SK-N-SH (cell line): ENCODE measurements around the gene CERS6. TPM values are rescaled to one million over a fixed set of nuclear protein-coding genes. Genes with fewer than 3 reads are reported as not detected.

ENCODE experiments used
- CTCF ChIA-PET: fragments of 300-600, 350-600 bp; formaldehyde crosslinking; extraction: SDS; loops from one replicate; lab custom pipeline; 2021; lab: Yijun Ruan, JAX
- POLR2A ChIA-PET: fragments of 350-600 bp; sonication (Branson Sonifier 250); formaldehyde crosslinking; extraction: SDS; loops from one replicate; lab custom pipeline; 2020; ENCODE audit warnings: antibody characterized with exemption, inconsistent platforms; lab: Yijun Ruan, JAX
- DNase-seq: peaks from one replicate; pipeline ENCODE4 v3.0.0; 2012
- H2AFZ ChIP-seq: fragments of 200-600 bp; sonication (generic); 2 replicates; pipeline ENCODE4 v1.8.1; 2016; ENCODE audit warnings: antibody characterized with exemption, mild to moderate bottlenecking, low read depth
- H3F3A ChIP-seq: fragments of 200-600 bp; sonication (generic); replicated peaks from 2 replicates; pipeline ENCODE3; 2016; ENCODE audit warnings: antibody characterized with exemption, mild to moderate bottlenecking; ENCODE audit not compliant: insufficient read depth
- H3K27ac ChIP-seq, 2 experiments: fragments of 200-500 bp in 1 of 2; fragments of 200-600 bp in 1 of 2; sonication (Bioruptor generic) in 1 of 2; sonication (generic), shearing (Covaris generic) in 1 of 2; 2 replicates each; pipeline versions ENCODE4 v1.5.1 to v1.6.1; 2014 to 2016; ENCODE audit warnings: low read depth in 2 of 2, inconsistent platforms in 1 of 2, low read length in 1 of 2, mild to moderate bottlenecking in 1 of 2, mixed read lengths in 1 of 2
- H3K27me3 ChIP-seq: fragments of 200-600 bp; sonication (generic), shearing (Covaris generic); 2 replicates; pipeline ENCODE4 v1.6.1; 2016; ENCODE audit warnings: mixed run types; ENCODE audit not compliant: insufficient read depth
- H3K36me3 ChIP-seq, 2 experiments: fragments of 200-500 bp in 1 of 2; fragments of 200-600 bp in 1 of 2; sonication (Bioruptor generic) in 1 of 2; sonication (generic) in 1 of 2; replicated peaks in 1 of 2; 2 replicates each; pipeline versions ENCODE3 to v1.5.1; 2014 to 2016; ENCODE audit warnings: low read length in 1 of 2, mild to moderate bottlenecking in 1 of 2; ENCODE audit not compliant: insufficient read depth in 2 of 2, control insufficient read depth in 1 of 2
- H3K4me1 ChIP-seq, 2 experiments: fragments of 200-500 bp in 1 of 2; fragments of 200-600 bp in 1 of 2; sonication (Bioruptor generic) in 1 of 2; sonication (generic), shearing (Covaris generic) in 1 of 2; 2 replicates each; pipeline versions ENCODE4 v1.5.1 to v1.6.1; 2014 to 2016; ENCODE audit warnings: low read depth in 1 of 2, low read length in 1 of 2, mixed run types in 1 of 2; ENCODE audit not compliant: insufficient read depth in 2 of 2, control insufficient read depth in 1 of 2
- H3K4me2 ChIP-seq: fragments of 200-600 bp; sonication (generic), shearing (Covaris generic); 2 replicates; pipeline ENCODE4 v1.6.1; 2017; ENCODE audit warnings: mixed run types
- H3K4me3 ChIP-seq, 2 experiments: fragments of 200-500 bp in 1 of 2; fragments of 200-600 bp in 1 of 2; sonication (Bioruptor generic) in 1 of 2; sonication (generic), shearing (Covaris generic) in 1 of 2; 2 replicates each; pipeline versions ENCODE4 v1.5.1 to v1.8.1; 2014 to 2016; ENCODE audit warnings: low read depth in 2 of 2, inconsistent platforms in 1 of 2, low read length in 1 of 2, mild to moderate bottlenecking in 1 of 2, mixed read lengths in 1 of 2, moderate library complexity in 1 of 2
- H3K79me2 ChIP-seq: fragments of 200-600 bp; sonication (generic); 2 replicates; pipeline ENCODE4 v1.8.1; 2017; ENCODE audit warnings: mild to moderate bottlenecking; ENCODE audit not compliant: insufficient read depth
- H3K9ac ChIP-seq: fragments of 200-600 bp; sonication (generic); 2 replicates; pipeline ENCODE4 v1.6.1; 2017; ENCODE audit warnings: mixed run types
- H3K9me2 ChIP-seq: fragments of 200-600 bp; sonication (generic); 2 replicates; pipeline ENCODE4 v1.6.1; 2017; ENCODE audit warnings: mixed run types
- H3K9me3 ChIP-seq: fragments of 200-600 bp; sonication (generic); 2 replicates; pipeline ENCODE4 v1.6.1; 2017; ENCODE audit warnings: mixed run types, mild to moderate bottlenecking, moderate library complexity
- H4K20me1 ChIP-seq: fragments of 200-600 bp; sonication (generic); 2 replicates; pipeline ENCODE4 v1.6.1; 2017; ENCODE audit warnings: mild to moderate bottlenecking, mixed run types; ENCODE audit not compliant: insufficient read depth
- CHD2 ChIP-seq: fragments of 150-350 bp; IDR thresholded peaks from 2 replicates; pipeline ENCODE4 v1.6.1; 2018; ENCODE audit warnings: low read length; ENCODE audit not compliant: partially characterized antibody
- ELF1 ChIP-seq: IDR thresholded peaks from 2 replicates; pipeline ENCODE4 v1.4.0; 2012
- EP300 ChIP-seq, 2 experiments: IDR thresholded peaks; 2 replicates each; pipeline versions ENCODE4 v1.4.0 to v1.6.1; 2012; ENCODE audit warnings: borderline replicate concordance in 1 of 2, low read depth in 1 of 2, low read length in 1 of 2
- EZH2phosphoT487 ChIP-seq: fragments of 200-600 bp; sonication (generic); IDR thresholded peaks from 2 replicates; pipeline ENCODE4 v1.6.1; 2017; ENCODE audit warnings: low read depth, mixed run types, mild to moderate bottlenecking, antibody characterized with exemption, moderate library complexity, borderline replicate concordance
- FOSL2 ChIP-seq: IDR thresholded peaks from 2 replicates; pipeline ENCODE4 v1.4.0; 2012; ENCODE audit warnings: low read depth, mild to moderate bottlenecking, moderate library complexity, borderline replicate concordance
- FOXJ3 ChIP-seq: sonication (generic); formaldehyde crosslinking; IDR thresholded peaks from 2 replicates; pipeline ENCODE4 v1.5.1; 2020; ENCODE audit warnings: mild to moderate bottlenecking, missing genetic modification reagents
- FOXM1 ChIP-seq: IDR thresholded peaks from 2 replicates; pipeline ENCODE4 v1.4.0; 2012; ENCODE audit warnings: low read depth, mild to moderate bottlenecking
- IRF3 ChIP-seq: fragments of 150-350 bp; IDR thresholded peaks from 2 replicates; pipeline ENCODE4 v1.6.1; 2016; ENCODE audit warnings: mild to moderate bottlenecking, low read depth, low read length
- JUND ChIP-seq: IDR thresholded peaks from 2 replicates; pipeline ENCODE4 v1.4.0; 2012
- MXI1 ChIP-seq: IDR thresholded peaks from 2 replicates; pipeline ENCODE4 v1.6.1; 2012; ENCODE audit warnings: mild to moderate bottlenecking, low read depth, low read length, improper control_type of control experiment
- REST ChIP-seq: IDR thresholded peaks from 2 replicates; pipeline ENCODE4 v1.6.1; 2012; ENCODE audit warnings: mild to moderate bottlenecking, low read depth, low read length, moderate library complexity
- RFX5 ChIP-seq: IDR thresholded peaks from 2 replicates; pipeline ENCODE4 v1.6.1; 2012; ENCODE audit warnings: mild to moderate bottlenecking, improper control_type of control experiment, low read length
- RXRA ChIP-seq: IDR thresholded peaks from 2 replicates; pipeline ENCODE4 v1.4.0; 2012; ENCODE audit warnings: low read depth, mild to moderate bottlenecking, borderline replicate concordance
- SIN3A ChIP-seq: IDR thresholded peaks from 2 replicates; pipeline ENCODE4 v1.6.1; 2012; ENCODE audit warnings: low read depth, mild to moderate bottlenecking, low read length, moderate library complexity, borderline replicate concordance
- TAF1 ChIP-seq: IDR thresholded peaks from 2 replicates; pipeline ENCODE4 v1.6.1; 2012; ENCODE audit warnings: low read depth, mild to moderate bottlenecking, low read length, moderate library complexity, borderline replicate concordance
- TCF12 ChIP-seq: IDR thresholded peaks from 2 replicates; pipeline ENCODE4 v1.4.0; 2012
- YY1 ChIP-seq: IDR thresholded peaks from 2 replicates; pipeline ENCODE4 v1.4.0; 2012; ENCODE audit warnings: low read depth, mild to moderate bottlenecking
- WGBS: methylation state at CpG from one replicate; pipeline ENCODE4 v1.1.6; 2017; ENCODE audit warnings: low lambda C conversion rate; 5-methylcytosine and 5-hydroxymethylcytosine counted together
- polyA plus RNA-seq, 3 experiments: library from polyadenylated mRNA; depleted of rRNA; stranded (reverse); fragments of >200 nt; gene quantifications; 2 replicates each; pipeline ENCODE4 v1.2.3, GENCODE V29; 2012
- TF ChIP-seq, protein P1 (sequence below): IDR thresholded peaks from 2 replicates; pipeline ENCODE4; 2012
- TF ChIP-seq, protein P2 (sequence below): fragments of 150-350 bp; IDR thresholded peaks from 2 replicates; pipeline ENCODE4 v1.6.1; 2017; ENCODE audit warnings: antibody characterized with exemption, low read length, low read depth, borderline replicate concordance
- TF ChIP-seq, protein P3 (sequence below): IDR thresholded peaks from 2 replicates; pipeline ENCODE4 v1.4.0; 2012; ENCODE audit warnings: low read depth, borderline replicate concordance

Gene CERS6
- polyA plus RNA-seq, 1 of the 3 experiments (the other 2 are of a cell fraction), result 1.8 TPM

DNA sequence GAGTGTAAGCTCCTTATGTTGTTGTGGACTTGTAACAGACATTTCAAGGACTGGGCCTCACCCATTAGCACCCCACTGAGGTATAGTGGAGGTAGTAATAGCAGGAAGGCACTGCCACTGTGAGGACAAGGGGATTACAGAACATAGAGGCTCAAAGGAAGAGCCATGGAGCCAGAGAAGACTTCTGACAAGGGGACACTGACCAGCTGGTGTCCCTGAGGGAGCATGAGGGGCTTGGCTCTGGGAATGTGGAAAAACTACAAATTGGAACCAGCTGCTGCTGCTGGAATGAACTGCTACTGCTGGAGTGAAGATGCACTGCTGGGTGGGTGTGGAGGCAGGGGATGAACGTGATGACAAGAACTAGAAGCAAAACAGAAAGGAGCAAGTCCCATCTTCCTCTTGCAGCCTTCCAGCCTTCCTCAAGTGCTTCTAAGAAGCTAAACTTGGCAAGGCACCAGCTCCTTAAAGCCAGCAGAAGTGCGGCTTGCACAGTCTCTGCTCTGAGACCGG lies 179.0 kb downstream of the CERS6 start (continued):
- TF ChIP-seq REST (no peak), SIN3A (no peak), EP300 (IDR thresholded peaks at IDR 0.05; ENCODE audit: borderline replicate concordance in 1 of 2, low read depth in 1 of 2, low read length in 1 of 2) (peak in 1 of 2 experiments; percentile 89; a peak in 2 of 4 replicates), FOXJ3 (CRISPR knock-in tag) (no peak), CHD2 (no peak), FOXM1 (no peak), FOSL2 (no peak), TAF1 (no peak), ELF1 (no peak), RXRA (no peak), YY1 (no peak)

DNA sequence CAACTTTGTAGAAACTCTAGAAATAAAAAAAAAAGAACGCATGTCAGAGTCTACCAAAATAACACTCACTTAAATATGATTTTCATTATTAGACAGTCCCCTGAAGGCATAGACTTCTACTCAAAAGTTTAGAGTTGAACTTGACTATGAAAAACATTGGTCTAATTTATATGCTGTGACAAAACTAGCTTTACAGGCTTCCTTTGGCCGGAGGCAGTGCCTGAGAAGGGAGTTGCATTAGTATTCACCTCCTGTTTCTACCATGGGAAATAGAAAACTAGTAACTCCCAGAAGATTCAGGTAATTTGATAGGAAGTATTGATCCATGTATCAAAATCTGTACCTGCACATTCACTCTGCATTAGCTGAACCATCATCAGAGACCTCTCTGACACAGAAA lies 182.9 kb downstream of the CERS6 start:
- Histone ChIP-seq H3K9me3 (no peaks in the 10 kb centered on the region), H3K79me2 (no peaks in the 10 kb centered on the region), H4K20me1 (no peaks in the 10 kb centered on the region), H3K4me1 (peaks cover 0 to 19% of the 10 kb centered on the region in 2 experiments; a peak in 2 of 4 replicates), H3K36me3 (no peaks in the 10 kb centered on the region), H3K9ac (no peak overlapping the region), H3K9me2 (no peaks in the 10 kb centered on the region), H2AFZ (no peak overlapping the region), H3K27ac (no peak overlapping the region), H3K4me2 (no peak overlapping the region), H3K27me3 (no peaks in the 10 kb centered on the region), H3F3A (no peaks in the 10 kb centered on the region), H3K4me3 (no peak overlapping the region)
- WGBS, result 85% methylated on average over 2 of the region's 2 CpGs
- ChIA-PET CTCF (interaction anchor here (0.6 to 0.8 kb wide), 3 partner anchors 11 to 124 kb away, joined by 3 read pairs; no protein-coding TSS in a partner anchor), POLR2A (no interaction called here)
- DNase-seq, result no peak
- TF ChIP-seq TCF12 (no peak), IRF3 (no peak), MXI1 (no peak), ELF1 (no peak), EZH2phosphoT487 (no peak), RFX5 (no peak), FOXJ3 (CRISPR knock-in tag) (no peak), JUND (no peak)
- TF ChIP-seq, protein P1, sequence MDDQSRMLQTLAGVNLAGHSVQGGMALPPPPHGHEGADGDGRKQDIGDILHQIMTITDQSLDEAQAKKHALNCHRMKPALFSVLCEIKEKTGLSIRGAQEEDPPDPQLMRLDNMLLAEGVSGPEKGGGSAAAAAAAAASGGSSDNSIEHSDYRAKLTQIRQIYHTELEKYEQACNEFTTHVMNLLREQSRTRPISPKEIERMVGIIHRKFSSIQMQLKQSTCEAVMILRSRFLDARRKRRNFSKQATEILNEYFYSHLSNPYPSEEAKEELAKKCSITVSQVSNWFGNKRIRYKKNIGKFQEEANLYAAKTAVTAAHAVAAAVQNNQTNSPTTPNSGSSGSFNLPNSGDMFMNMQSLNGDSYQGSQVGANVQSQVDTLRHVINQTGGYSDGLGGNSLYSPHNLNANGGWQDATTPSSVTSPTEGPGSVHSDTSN, result no peak
- TF ChIP-seq, protein P2, sequence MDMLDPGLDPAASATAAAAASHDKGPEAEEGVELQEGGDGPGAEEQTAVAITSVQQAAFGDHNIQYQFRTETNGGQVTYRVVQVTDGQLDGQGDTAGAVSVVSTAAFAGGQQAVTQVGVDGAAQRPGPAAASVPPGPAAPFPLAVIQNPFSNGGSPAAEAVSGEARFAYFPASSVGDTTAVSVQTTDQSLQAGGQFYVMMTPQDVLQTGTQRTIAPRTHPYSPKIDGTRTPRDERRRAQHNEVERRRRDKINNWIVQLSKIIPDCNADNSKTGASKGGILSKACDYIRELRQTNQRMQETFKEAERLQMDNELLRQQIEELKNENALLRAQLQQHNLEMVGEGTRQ, result no peak
- TF ChIP-seq, protein P3, sequence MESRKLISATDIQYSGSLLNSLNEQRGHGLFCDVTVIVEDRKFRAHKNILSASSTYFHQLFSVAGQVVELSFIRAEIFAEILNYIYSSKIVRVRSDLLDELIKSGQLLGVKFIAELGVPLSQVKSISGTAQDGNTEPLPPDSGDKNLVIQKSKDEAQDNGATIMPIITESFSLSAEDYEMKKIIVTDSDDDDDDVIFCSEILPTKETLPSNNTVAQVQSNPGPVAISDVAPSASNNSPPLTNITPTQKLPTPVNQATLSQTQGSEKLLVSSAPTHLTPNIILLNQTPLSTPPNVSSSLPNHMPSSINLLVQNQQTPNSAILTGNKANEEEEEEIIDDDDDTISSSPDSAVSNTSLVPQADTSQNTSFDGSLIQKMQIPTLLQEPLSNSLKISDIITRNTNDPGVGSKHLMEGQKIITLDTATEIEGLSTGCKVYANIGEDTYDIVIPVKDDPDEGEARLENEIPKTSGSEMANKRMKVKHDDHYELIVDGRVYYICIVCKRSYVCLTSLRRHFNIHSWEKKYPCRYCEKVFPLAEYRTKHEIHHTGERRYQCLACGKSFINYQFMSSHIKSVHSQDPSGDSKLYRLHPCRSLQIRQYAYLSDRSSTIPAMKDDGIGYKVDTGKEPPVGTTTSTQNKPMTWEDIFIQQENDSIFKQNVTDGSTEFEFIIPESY, result no peak
